HG03045 (cell line): Measurements from ENCODE around the gene CBR1.
"Not testable (repeated sequence)": the region's sequence is repeated elsewhere in the genome, so short reads cannot be mapped to it uniquely, and the experiment has no call there.

ENCODE experiments used
- ATAC-seq: cut with Tn5 transposase; IDR thresholded peaks from one replicate; pipeline ENCODE4 v1.9.1; 2021; ENCODE audit warnings: mild to moderate bottlenecking, moderate library complexity; ENCODE audit not compliant: unreplicated experiment

Gene CBR1

GRCh38 chr21:36047139-36047538 lies 22.7 kb upstream of the CBR1 start:
- ATAC-seq, result no peak

GRCh38 chr21:36048357-36048756 lies 21.5 kb upstream of the CBR1 start:
- ATAC-seq, result no peak

- no peak for ATAC-seq
These were observed 16.7 kb upstream of the CBR1 start for GRCh38 chr21:36052860-36053714.

GRCh38 chr21:36053715-36054062 lies 16.1 kb upstream of the CBR1 start:
- ATAC-seq, result no peak

- no peak for ATAC-seq
These were observed 14.3 kb upstream of the CBR1 start for GRCh38 chr21:36055551-36055950.

- peak; percentile 42 for ATAC-seq
These were observed 10.0 kb upstream of the CBR1 start for GRCh38 chr21:36059823-36060158.

- ATAC-seq, result peak; percentile 91
These were observed 9.5 kb upstream of the CBR1 start, which contains the start of gene SETD4 for GRCh38 chr21:36060159-36060921. TSS of gene SETD4 (minus strand) at chr21:36060526. CDS start at chr21:36058888, 1,638 bp downstream.

- no peak for ATAC-seq
These were observed 8.4 kb upstream of the CBR1 start for GRCh38 chr21:36061445-36061844.

- no peak for ATAC-seq
These were observed 6.3 kb upstream of the CBR1 start for GRCh38 chr21:36063375-36064084.

- ATAC-seq, result no peak
These were observed 5.8 kb upstream of the CBR1 start for GRCh38 chr21:36064085-36064460.

- no peak for ATAC-seq
These were observed 4.3 kb upstream of the CBR1 start for GRCh38 chr21:36065497-36066036.

GRCh38 chr21:36068748-36069398 lies 951 bp upstream of the CBR1 start:
- ATAC-seq, result no peak

GRCh38 chr21:36070999-36071398 lies 1.2 kb downstream of the CBR1 start:
- ATAC-seq, result no peak

- ATAC-seq, result no peak
These were observed 2.8 kb downstream of the CBR1 start for GRCh38 chr21:36072453-36073162.

- ATAC-seq, result no peak
These were observed 3.4 kb downstream of the CBR1 start for GRCh38 chr21:36073181-36073580.

- ATAC-seq, result not testable (repeated sequence)
These were observed 4.1 kb downstream of the CBR1 start for GRCh38 chr21:36073911-36074310.

GRCh38 chr21:36075171-36075570 lies 5.3 kb downstream of the CBR1 start:
- ATAC-seq, result no peak

GRCh38 chr21:36075953-36076352 lies 6.1 kb downstream of the CBR1 start:
- no peak for ATAC-seq

GRCh38 chr21:36076878-36077655 lies 7.2 kb downstream of the CBR1 start:
- ATAC-seq, result no peak
